Endothelial cell of umbilical vein (primary cell): ENCODE measurements around the gene ZBTB20. TPM values are rescaled to one million over a fixed set of nuclear protein-coding genes. Genes with fewer than 3 reads are reported as not detected.

Experiments
- BruUV-seq: library from RNA; stranded (reverse); fragments of 400-500 nt; replicated peaks from 2 replicates; lab custom pipeline; 2021; lab: Mats Ljungman, UMichigan
- CTCF ChIA-PET: fragments of 300-600, 350-600 bp; sonication (Branson Sonifier 250); formaldehyde crosslinking; loops from one replicate; lab custom pipeline; 2021; ENCODE audit warnings: antibody characterized with exemption, inconsistent platforms; lab: Charles Lee
- POLR2A ChIA-PET: fragments of 300-600, 350-600 bp; sonication (Branson Sonifier 250); formaldehyde crosslinking; loops from one replicate; lab custom pipeline; 2021; ENCODE audit warnings: antibody characterized with exemption, inconsistent platforms; lab: Charles Lee
- DNase-seq: peaks from one replicate; pipeline ENCODE4 v3.0.0-alpha.2; 2011; ENCODE audit warnings: low read depth, low spot score
- FAIRE-seq: peaks from 2 replicates; lab custom pipeline; 2011; peaks lifted over from hg19 to GRCh38; lab: Jason Lieb, UNC
- H2AFZ ChIP-seq: 2 replicates; pipeline ENCODE4 v1.6.0; 2012; ENCODE audit warnings: low read depth, low read length, control low read depth, inconsistent platforms
- H3K27ac ChIP-seq: 2 replicates; pipeline ENCODE4 v1.5.1; 2011; ENCODE audit warnings: low read depth, mild to moderate bottlenecking, control low read depth, low read length, moderate library complexity; ENCODE audit not compliant: insufficient read depth
- H3K27me3 ChIP-seq, 2 experiments: 2 replicates each; pipeline versions ENCODE4 v1.6.0 to v1.6.1; 2011; ENCODE audit warnings: low read length in 2 of 2, mixed read lengths in 1 of 2; ENCODE audit not compliant: control insufficient read depth in 2 of 2, insufficient read depth in 2 of 2
- H3K36me3 ChIP-seq, 2 experiments: 2 replicates in 1 of 2; 3 replicates in 1 of 2; pipeline ENCODE4 v1.5.1; 2011; ENCODE audit warnings: low read length in 2 of 2, mild to moderate bottlenecking in 1 of 2, moderate library complexity in 1 of 2; ENCODE audit not compliant: control insufficient read depth in 2 of 2, insufficient read depth in 2 of 2; ENCODE audit errors: extremely low read depth in 1 of 2
- H3K4me1 ChIP-seq: 3 replicates; pipeline ENCODE4 v1.5.1; 2011; ENCODE audit warnings: mild to moderate bottlenecking, low read length; ENCODE audit not compliant: control insufficient read depth, insufficient read depth; ENCODE audit errors: extremely low read depth
- H3K4me2 ChIP-seq: 2 replicates; pipeline ENCODE4 v1.6.1; 2011; ENCODE audit warnings: low read length, control low read depth, mixed read lengths; ENCODE audit not compliant: insufficient read depth
- H3K4me3 ChIP-seq, 3 experiments: fragments of 200-600 bp in 1 of 3; sonication (generic), shearing (Covaris generic) in 1 of 3; replicated peaks in 1 of 3; 2 replicates each; pipeline ENCODE4 v1.5.1; 2011 to 2016; ENCODE audit warnings: control low read depth in 3 of 3, low read length in 3 of 3, mild to moderate bottlenecking in 2 of 3, inconsistent platforms in 1 of 3, low read depth in 1 of 3, moderate library complexity in 1 of 3; ENCODE audit not compliant: insufficient read depth in 1 of 3
- H3K79me2 ChIP-seq: 2 replicates; pipeline ENCODE4 v1.6.0; 2012; ENCODE audit warnings: low read length, inconsistent platforms; ENCODE audit not compliant: control insufficient read depth, insufficient read depth
- H3K9ac ChIP-seq: replicated peaks from 2 replicates; pipeline ENCODE3; 2011; ENCODE audit warnings: low read length, control low read depth; ENCODE audit not compliant: insufficient read depth; ENCODE audit errors: extremely low read depth
- H3K9me1 ChIP-seq: replicated peaks from 3 replicates; pipeline ENCODE4 v1.6.0; 2011; ENCODE audit warnings: mild to moderate bottlenecking, low read length; ENCODE audit not compliant: control insufficient read depth, insufficient read depth; ENCODE audit errors: extremely low read depth
- H3K9me3 ChIP-seq: replicated peaks from 2 replicates; pipeline ENCODE4 v1.5.1; 2012; ENCODE audit warnings: low read length, inconsistent platforms; ENCODE audit not compliant: control insufficient read depth, insufficient read depth
- H4K20me1 ChIP-seq: replicated peaks from 2 replicates; pipeline ENCODE3; 2011; ENCODE audit warnings: mild to moderate bottlenecking, low read length; ENCODE audit not compliant: control insufficient read depth, insufficient read depth; ENCODE audit errors: extremely low read depth
- EZH2 ChIP-seq: IDR thresholded peaks from 2 replicates; pipeline ENCODE4 v1.6.1; 2012; ENCODE audit warnings: borderline replicate concordance, low read depth, mild to moderate bottlenecking, moderate library complexity, low read length, inconsistent platforms; ENCODE audit not compliant: severe bottlenecking
- FOS ChIP-seq: IDR thresholded peaks from 2 replicates; pipeline ENCODE4 v1.6.1; 2011; ENCODE audit warnings: mild to moderate bottlenecking, low read length, moderate library complexity, borderline replicate concordance; ENCODE audit not compliant: insufficient read depth
- GATA2 ChIP-seq: IDR thresholded peaks from 2 replicates; pipeline ENCODE4 v1.7.0; 2011; ENCODE audit warnings: low read depth, mild to moderate bottlenecking, moderate library complexity, mixed read lengths, low read length; ENCODE audit not compliant: insufficient read length, insufficient read depth
- JUN ChIP-seq: IDR thresholded peaks from 2 replicates; pipeline ENCODE4 v1.6.1; 2011; ENCODE audit warnings: borderline replicate concordance, low read depth; ENCODE audit not compliant: insufficient read length, insufficient read depth
- MYC ChIP-seq: IDR thresholded peaks from one replicate; pipeline ENCODE4 v1.6.1; 2011; ENCODE audit warnings: mild to moderate bottlenecking, low read depth, low read length
- POLR2A ChIP-seq: IDR thresholded peaks from 2 replicates; pipeline ENCODE4 v1.6.1; 2012; ENCODE audit warnings: low read depth, mild to moderate bottlenecking, control low read depth, low read length
- POLR2AphosphoS5 ChIP-seq: IDR thresholded peaks from 2 replicates; pipeline ENCODE4 v1.6.1; 2012; ENCODE audit warnings: low read depth, mild to moderate bottlenecking, control low read depth, low read length, moderate library complexity; ENCODE audit not compliant: insufficient read depth
- dilution Hi-C: fragments of 300-500 bp; cut with MboI; formaldehyde crosslinking; loops from one replicate; pipeline ENCODE4 v1.15.0; 2019; ENCODE audit warnings: low sequenced_read_pairs; ENCODE audit not compliant: extremely low pct_ligation_motif_present
- intact Hi-C: fragments of 100-400 bp; cut with micrococcal nuclease; formaldehyde crosslinking; loops from one replicate; pipeline ENCODE4 v1.10.0; 2022
- polyA plus RNA-seq, 4 experiments: library from polyadenylated mRNA; depleted of rRNA in 3 of 4; stranded (reverse) in 3 of 4; unstranded in 1 of 4; fragments of >200 nt; gene quantifications; 2 replicates each; pipeline versions ENCODE4 v1.2.1 to v1.2.3, GENCODE V29; 2011 to 2012; ENCODE audit warnings: missing spikeins in 1 of 4
- total RNA-seq: library from RNA; stranded (reverse); gene quantifications from 2 replicates; pipeline ENCODE4 v1.2.3, GENCODE V29; 2021
- TF ChIP-seq, protein P1 (sequence below), 2 donors: IDR thresholded peaks; 1 replicate in 1 of 2; 2 replicates in 1 of 2; pipeline ENCODE4 v1.5.1; 2011; ENCODE audit warnings: low read length in 2 of 2, mild to moderate bottlenecking in 2 of 2, moderate library complexity in 2 of 2, control low read depth in 1 of 2, inconsistent platforms in 1 of 2, low read depth in 1 of 2; ENCODE audit not compliant: insufficient read depth in 1 of 2; ENCODE audit errors: extremely low read depth in 1 of 2
- TF ChIP-seq, protein P2 (sequence below): IDR thresholded peaks from 2 replicates; pipeline ENCODE4 v1.6.1; 2011; ENCODE audit not compliant: insufficient read depth, insufficient read length

ZBTB20 gene
- total and polyA plus RNA-seq, 2 donors (not counting 3 experiments of a cell fraction or from before 2014, with no cell fraction given) = 2.1 to 20.5 TPM

DNA sequence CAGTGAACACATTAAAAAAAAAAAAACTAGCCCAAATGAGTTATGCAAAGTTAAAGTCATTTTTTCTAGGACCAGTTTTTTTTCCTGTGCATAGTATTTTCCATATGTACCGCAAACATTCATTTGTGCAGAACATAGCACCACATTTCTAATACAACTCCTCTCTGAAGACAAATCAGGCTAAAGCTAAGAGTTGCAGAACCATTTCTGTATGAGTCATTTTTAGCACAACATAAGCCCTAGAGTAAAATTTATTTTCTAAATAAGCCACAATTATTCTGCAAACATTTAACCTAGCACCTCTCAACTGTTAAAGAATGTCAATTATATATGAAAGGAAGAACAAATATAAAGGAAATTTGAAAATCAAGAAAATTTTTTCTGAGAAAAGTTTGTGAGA is 477.5 kb downstream of the ZBTB20 start:
- no peak overlapping the region for H3K27ac ChIP-seq
- POLR2A ChIA-PET = no interaction called here
- CTCF ChIA-PET = no interaction called here
- TF ChIP-seq, protein P1, sequence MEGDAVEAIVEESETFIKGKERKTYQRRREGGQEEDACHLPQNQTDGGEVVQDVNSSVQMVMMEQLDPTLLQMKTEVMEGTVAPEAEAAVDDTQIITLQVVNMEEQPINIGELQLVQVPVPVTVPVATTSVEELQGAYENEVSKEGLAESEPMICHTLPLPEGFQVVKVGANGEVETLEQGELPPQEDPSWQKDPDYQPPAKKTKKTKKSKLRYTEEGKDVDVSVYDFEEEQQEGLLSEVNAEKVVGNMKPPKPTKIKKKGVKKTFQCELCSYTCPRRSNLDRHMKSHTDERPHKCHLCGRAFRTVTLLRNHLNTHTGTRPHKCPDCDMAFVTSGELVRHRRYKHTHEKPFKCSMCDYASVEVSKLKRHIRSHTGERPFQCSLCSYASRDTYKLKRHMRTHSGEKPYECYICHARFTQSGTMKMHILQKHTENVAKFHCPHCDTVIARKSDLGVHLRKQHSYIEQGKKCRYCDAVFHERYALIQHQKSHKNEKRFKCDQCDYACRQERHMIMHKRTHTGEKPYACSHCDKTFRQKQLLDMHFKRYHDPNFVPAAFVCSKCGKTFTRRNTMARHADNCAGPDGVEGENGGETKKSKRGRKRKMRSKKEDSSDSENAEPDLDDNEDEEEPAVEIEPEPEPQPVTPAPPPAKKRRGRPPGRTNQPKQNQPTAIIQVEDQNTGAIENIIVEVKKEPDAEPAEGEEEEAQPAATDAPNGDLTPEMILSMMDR (IDR thresholded peaks at IDR 0.05; ENCODE audit: extremely low read depth in 1 of 2, insufficient read depth in 1 of 2, low read depth in 1 of 2, low read length in 2 of 2) = no peak
- TF ChIP-seq JUN (no peak), MYC (no peak), POLR2AphosphoS5 (no peak), EZH2 (no peak), GATA2 (no peak), POLR2A (no peak), FOS (no peak)
- TF ChIP-seq, protein P2, sequence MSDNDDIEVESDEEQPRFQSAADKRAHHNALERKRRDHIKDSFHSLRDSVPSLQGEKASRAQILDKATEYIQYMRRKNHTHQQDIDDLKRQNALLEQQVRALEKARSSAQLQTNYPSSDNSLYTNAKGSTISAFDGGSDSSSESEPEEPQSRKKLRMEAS = no peak
- BruUV-seq = no TSS peak
- no peak overlapping the region for H3K9ac ChIP-seq
- DNase-seq (no peak), FAIRE-seq (no peak)
- no peak overlapping the region for H3K4me2 ChIP-seq
- no peaks in the 10 kb centered on the region for H3K27me3 ChIP-seq
- no peaks in the 10 kb centered on the region for H3K36me3 ChIP-seq
- no peaks in the 10 kb centered on the region for H4K20me1 ChIP-seq
- dilution Hi-C loops (no loop called here), intact Hi-C loops (no loop called here)
- H3K4me1 ChIP-seq = peaks cover 4% of the 10 kb centered on the region
- H3K9me1 ChIP-seq = no peaks in the 10 kb centered on the region
- no peak overlapping the region for H2AFZ ChIP-seq
- H3K4me3 ChIP-seq = no peak overlapping the region
- H3K79me2 ChIP-seq = no peaks in the 10 kb centered on the region
- no peaks in the 10 kb centered on the region for H3K9me3 ChIP-seq
